Measurements from ENCODE around the gene ATP6V0A4. TPM values are rescaled to one million over a fixed set of nuclear protein-coding genes. Genes with fewer than 3 reads are reported as not detected.
"Not testable (repeated sequence)": the region's sequence is repeated elsewhere in the genome, so short reads cannot be mapped to it uniquely, and the experiment has no call there.

Gene ATP6V0A4
- total and polyA plus RNA-seq, 2 experiments from 2014 or later: not detected

DNA sequence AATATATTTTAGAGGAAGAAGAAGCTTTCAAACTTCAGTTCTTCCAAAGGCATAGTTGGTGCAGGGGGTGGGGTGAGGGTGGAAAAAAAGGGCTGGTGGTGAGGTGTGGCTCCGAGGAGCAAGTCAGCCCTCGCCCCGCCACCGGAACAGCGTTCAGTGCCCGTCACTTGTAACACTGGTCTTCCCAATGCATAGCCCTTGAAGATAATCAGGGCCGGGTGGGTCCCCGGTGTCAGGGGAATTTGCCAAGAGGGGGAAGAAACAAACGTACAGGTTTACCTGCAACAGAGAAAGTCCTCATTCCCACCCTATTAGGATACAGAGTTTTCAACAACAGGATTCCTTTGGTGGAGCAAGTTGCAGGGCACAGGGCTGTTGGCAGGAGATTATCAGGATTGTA is 98.3 kb downstream of the ATP6V0A4 start:
- H3K36me3 ChIP-seq: no peaks in the 10 kb centered on the region
- TF ChIP-seq, protein P1, sequence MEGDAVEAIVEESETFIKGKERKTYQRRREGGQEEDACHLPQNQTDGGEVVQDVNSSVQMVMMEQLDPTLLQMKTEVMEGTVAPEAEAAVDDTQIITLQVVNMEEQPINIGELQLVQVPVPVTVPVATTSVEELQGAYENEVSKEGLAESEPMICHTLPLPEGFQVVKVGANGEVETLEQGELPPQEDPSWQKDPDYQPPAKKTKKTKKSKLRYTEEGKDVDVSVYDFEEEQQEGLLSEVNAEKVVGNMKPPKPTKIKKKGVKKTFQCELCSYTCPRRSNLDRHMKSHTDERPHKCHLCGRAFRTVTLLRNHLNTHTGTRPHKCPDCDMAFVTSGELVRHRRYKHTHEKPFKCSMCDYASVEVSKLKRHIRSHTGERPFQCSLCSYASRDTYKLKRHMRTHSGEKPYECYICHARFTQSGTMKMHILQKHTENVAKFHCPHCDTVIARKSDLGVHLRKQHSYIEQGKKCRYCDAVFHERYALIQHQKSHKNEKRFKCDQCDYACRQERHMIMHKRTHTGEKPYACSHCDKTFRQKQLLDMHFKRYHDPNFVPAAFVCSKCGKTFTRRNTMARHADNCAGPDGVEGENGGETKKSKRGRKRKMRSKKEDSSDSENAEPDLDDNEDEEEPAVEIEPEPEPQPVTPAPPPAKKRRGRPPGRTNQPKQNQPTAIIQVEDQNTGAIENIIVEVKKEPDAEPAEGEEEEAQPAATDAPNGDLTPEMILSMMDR (IDR thresholded peaks at IDR 0.05; ENCODE audit: low read depth, low read length): no peak
- H3K4me3 ChIP-seq: no peak overlapping the region
- no peak overlapping the region for H3K27ac ChIP-seq
- H3K4me1 ChIP-seq (ENCODE audit: low read depth): no peaks in the 10 kb centered on the region
- no peaks in the 10 kb centered on the region for H3K27me3 ChIP-seq
- DNase-seq (ENCODE audit: low read depth in 1 of 2, low spot score in 1 of 2): no peak
- H3K9me3 ChIP-seq (ENCODE audit: low read depth): no peaks in the 10 kb centered on the region

DNA sequence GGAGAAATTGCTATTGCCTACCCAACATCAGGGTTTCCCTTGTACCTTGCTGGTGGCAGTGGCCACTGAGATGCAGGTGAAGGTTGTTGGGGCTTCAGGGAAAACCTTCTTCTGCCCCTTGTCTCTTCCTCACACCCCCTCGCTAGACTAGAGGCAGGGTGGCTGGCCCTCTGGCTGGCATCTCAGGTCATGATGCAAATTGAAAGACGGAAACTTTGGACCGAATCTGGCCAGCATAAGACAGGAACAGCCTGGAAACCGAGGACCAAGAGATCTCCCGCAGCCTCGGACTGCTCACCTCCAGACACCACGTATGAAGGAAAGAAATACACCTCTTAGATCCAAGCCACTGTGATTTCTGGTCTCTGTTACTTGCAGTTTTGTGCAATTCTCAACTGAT is 99.7 kb downstream of the ATP6V0A4 start:
- H3K27me3 ChIP-seq: no peaks in the 10 kb centered on the region
- no peaks in the 10 kb centered on the region for H3K9me3 ChIP-seq (ENCODE audit: low read depth)
- TF ChIP-seq, protein P1 (IDR thresholded peaks at IDR 0.05; ENCODE audit: low read depth, low read length): no peak
- H3K4me3 ChIP-seq: no peak overlapping the region
- H3K4me1 ChIP-seq (ENCODE audit: low read depth): no peaks in the 10 kb centered on the region
- no peak for DNase-seq (ENCODE audit: low read depth in 1 of 2, low spot score in 1 of 2)
- no peaks in the 10 kb centered on the region for H3K36me3 ChIP-seq
- no peak overlapping the region for H3K27ac ChIP-seq

DNA sequence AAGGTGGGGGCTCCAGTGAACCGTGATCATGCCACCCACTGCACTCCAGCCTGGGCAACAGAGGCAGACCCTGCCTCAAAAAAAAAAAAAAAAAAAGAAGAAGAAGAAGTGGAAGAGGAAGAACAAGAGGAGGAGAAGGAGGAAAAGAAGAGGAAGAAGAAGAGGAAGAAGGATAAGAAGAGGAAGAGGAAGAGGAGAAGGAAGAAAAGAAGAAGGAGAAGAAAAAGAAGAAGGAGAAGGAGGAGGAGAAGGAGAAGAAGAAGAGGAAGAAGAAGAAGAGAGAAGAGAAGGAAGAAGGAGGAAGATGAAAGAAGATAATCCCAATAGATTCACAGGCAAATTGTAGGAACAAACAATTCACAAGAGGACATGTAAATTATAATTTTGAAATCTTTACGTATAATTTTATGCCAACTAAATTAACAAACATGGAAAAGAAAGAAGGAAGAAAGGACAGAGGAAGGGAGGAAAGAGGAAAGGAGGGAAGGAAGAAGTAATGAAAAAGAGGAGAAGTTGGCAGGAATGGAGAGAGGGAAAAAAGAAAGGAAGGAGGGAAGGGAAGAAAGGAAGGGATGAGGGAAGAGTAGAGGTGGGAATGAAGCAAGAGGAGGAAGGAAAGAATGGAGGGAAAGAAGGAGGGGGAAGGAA is 100.3 kb downstream of the ATP6V0A4 start:
- H3K9me3 ChIP-seq (ENCODE audit: low read depth): no peaks in the 10 kb centered on the region
- TF ChIP-seq, protein P1 (IDR thresholded peaks at IDR 0.05; ENCODE audit: low read depth, low read length): no peak
- no peak overlapping the region for H3K4me3 ChIP-seq
- no peaks in the 10 kb centered on the region for H3K36me3 ChIP-seq
- no peaks in the 10 kb centered on the region for H3K4me1 ChIP-seq (ENCODE audit: low read depth)
- no peak for DNase-seq (ENCODE audit: low read depth in 1 of 2, low spot score in 1 of 2)
- no peak overlapping the region for H3K27ac ChIP-seq
- H3K27me3 ChIP-seq: no peaks in the 10 kb centered on the region

DNA sequence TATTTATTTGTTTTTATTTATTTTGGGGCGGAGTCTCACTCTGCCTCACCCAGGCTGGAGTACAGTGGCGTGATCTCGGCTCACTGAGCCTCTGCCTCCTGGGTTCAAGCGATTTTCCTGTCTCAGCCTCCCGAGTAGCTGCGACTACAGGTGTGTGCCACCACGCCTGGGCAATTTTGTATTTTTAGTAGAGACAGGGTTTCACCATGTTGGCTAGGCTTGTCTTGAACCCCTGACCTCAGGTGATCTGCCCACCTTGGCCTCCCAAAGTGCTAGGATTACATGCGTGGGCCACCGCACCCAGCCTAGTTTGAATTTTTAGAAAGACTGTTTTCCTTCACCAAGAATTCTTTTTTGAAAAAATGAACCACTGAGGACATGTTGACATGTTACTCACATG is 102.2 kb downstream of the ATP6V0A4 start:
- not testable (repeated sequence) for H3K4me3 ChIP-seq; H3K36me3 ChIP-seq; H3K9me3 ChIP-seq (ENCODE audit: low read depth); DNase-seq (ENCODE audit: low read depth in 1 of 2, low spot score in 1 of 2); H3K27ac ChIP-seq; H3K4me1 ChIP-seq (ENCODE audit: low read depth); H3K27me3 ChIP-seq

DNA sequence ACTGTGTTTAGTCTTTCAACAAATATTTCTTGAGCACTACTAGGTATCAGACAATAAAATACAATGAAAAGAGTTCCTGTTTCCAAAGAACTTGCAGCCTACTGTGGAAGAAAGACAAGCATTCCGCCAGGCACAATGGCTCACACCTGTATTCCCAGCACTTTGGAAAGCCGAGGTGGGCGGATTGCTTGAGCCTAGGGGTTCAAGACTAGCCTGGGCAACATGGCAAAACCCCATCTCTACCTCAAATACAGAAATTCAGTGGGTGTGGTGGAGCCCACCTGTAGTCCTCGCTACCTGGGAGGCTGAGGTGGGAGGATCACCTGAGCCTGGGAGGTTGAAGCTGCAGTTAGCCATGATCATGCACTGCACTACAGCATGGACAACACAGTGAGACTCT is 102.9 kb downstream of the ATP6V0A4 start:
- Histone ChIP-seq H3K4me1 (ENCODE audit: low read depth) (no peaks in the 10 kb centered on the region), H3K4me3 (no peak overlapping the region), H3K36me3 (no peaks in the 10 kb centered on the region), H3K27ac (no peak overlapping the region), H3K9me3 (ENCODE audit: low read depth) (no peaks in the 10 kb centered on the region), H3K27me3 (no peaks in the 10 kb centered on the region)
- TF ChIP-seq, protein P1 (IDR thresholded peaks at IDR 0.05; ENCODE audit: low read depth, low read length): no peak
- no peak for DNase-seq (ENCODE audit: low read depth in 1 of 2, low spot score in 1 of 2)

DNA sequence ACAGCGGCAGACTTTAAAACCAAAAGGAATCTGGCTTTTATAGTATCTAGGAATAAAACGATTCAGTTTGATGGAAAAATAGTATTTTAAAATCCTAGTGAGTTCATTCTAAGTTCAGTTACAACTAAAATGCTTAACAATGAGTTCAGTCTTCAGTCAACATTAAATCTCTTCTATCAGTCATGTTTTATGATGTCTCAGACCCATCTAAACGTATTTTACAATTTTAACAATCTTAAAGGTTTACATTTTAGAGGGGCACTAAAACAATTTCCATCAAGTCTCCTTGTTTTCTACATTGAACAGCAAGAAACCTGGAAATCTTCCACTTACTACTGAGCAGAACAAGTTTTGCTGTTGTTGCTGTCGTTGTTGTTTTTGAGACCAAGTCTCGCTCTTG is 106.8 kb downstream of the ATP6V0A4 start:
- H3K36me3 ChIP-seq: no peaks in the 10 kb centered on the region

More for the DNA sequence above, 106.8 kb downstream of the ATP6V0A4 start:
- Histone ChIP-seq H3K9me3 (ENCODE audit: low read depth) (no peaks in the 10 kb centered on the region), H3K4me1 (ENCODE audit: low read depth) (no peaks in the 10 kb centered on the region), H3K4me3 (no peak overlapping the region), H3K27me3 (no peaks in the 10 kb centered on the region), H3K27ac (no peak overlapping the region)
- TF ChIP-seq, protein P1 (IDR thresholded peaks at IDR 0.05; ENCODE audit: low read depth, low read length): no peak
- no peak for DNase-seq (ENCODE audit: low read depth in 1 of 2, low spot score in 1 of 2)
